ENCODE results near the gene RORB.

Gene RORB

DNA sequence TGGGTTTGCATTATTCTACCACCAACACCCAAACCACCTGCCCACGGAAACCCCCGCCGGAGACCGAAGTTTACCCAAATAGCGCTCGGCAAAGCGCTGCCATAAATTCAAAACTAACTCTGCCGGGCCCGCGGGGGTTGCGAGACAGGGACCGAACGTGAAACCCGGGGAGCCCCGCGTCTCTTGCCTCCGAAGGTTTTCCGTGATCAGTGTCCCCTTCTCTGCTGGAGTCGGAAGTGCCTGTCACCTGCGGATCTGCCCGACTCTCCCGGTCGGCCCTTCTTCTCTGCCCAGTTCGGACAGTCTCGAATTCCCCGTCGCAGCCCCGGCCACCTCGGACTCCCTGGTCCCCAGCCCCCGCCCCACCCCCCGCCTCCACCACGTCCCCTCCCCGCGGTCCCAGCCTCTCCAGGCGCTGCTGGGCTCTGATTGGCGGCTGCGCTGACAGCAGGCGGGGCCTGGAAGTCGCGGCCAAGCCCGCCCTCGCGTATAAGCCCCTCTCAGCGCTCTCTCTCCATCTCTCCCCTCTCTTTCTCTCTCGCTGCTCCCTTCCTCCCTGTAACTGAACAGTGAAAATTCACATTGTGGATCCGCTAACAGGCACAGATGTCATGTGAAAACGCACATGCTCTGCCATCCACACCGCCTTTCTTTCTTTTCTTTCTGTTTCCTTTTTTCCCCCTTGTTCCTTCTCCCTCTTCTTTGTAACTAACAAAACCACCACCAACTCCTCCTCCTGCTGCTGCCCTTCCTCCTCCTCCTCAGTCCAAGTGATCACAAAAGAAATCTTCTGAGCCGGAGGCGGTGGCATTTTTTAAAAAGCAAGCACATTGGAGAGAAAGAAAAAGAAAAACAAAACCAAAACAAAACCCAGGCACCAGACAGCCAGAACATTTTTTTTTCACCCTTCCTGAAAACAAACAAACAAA, at the start of gene RORB:
TSS of gene RORB (plus strand) at position 517 of the 929 bp plus-strand sequence. CDS start 642 bp downstream, outside the sequence.
- DNase-seq, result no peak

DNA sequence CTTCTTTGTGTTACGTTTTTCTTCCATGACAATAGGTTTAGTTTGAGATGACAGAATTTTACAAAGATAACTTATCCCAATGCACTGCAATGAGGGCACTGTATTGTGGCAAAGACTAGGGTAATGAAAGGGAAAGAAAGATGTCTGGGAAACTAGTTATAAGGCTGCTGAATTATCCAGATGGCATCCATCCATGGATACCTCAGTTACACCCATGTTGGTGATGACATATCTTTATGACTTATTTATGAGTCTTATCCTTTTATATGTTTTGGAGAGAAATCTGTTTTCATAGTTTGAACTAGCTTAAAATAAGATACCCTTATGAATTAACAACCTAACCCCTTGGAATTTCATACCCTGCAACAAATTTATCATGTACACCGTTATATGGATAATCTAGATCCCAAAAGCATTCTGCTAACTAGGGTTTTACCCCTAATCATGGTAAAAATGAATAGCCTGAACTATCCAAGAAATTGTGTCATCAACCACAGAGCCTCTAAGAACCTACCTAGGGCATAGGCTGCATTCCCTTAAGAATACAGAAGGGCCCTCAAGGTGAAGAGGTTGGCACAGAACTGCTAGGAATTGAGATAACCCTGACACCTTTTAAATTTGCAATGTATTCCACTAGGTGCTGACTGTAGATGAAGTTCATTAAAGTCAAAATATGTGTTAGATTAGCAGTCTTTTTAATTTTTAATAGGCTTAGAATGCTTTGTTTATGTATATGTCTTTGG, 49.5 kb upstream of the RORB start:
- DNase-seq, result no peak

DNA sequence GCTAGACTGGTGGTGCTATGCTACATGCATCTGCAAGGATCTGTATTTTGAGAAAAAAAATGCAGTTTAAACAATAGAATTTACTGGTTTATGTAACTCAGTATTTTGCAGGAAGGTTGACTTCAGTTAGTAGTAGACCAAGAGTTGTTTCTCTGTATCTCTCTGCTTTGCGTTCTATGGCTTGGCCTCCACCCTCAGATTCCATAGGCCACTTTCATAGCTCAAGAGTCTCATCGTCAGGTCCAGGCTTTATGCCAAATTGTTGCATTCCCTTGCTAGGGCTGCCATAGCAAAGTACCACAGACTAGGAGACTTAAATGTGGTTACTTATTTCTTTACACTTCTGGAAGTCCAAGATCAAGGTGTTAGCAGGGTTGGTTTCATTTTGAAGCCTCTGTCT, 48.1 kb upstream of the RORB start:
- DNase-seq, result no peak

DNA sequence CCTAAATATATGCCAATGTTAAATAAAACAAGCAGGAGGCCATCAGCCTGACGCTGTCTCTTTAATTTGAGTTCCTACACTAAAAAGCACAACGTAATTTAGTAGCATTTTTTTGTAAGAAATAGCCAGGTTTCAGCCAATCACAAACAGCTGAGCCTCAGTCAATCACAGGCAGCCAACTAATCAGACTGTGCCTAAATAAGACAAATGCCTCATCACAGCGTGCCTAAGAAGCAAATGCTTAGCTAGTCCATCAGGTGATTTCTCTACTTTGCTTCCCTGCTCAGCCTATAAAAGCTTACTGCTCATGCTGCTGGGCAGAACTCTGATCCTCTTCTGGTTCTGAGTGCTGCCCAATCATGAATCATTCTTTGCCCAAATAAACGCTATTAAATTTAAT, 38.3 kb upstream of the RORB start:
- no peak for DNase-seq

DNA sequence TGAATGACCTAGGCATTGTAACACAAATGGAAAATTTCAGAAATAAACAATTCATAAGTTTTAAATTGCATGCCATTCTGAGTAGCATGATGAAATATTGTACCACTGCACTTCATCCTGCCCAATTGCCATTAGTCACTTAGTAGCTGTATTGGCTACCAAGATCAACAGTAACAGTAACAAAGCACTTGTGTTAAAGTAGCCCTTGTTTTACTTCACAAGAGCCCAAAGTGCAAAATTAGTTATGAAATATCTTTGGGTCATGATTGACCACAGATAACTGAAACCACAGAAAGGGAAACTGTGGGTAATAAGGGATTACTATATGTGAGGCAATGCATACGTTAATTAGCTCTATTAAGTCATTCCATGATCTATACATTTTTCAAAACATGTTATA, 33.3 kb upstream of the RORB start:
- DNase-seq, result no peak

DNA sequence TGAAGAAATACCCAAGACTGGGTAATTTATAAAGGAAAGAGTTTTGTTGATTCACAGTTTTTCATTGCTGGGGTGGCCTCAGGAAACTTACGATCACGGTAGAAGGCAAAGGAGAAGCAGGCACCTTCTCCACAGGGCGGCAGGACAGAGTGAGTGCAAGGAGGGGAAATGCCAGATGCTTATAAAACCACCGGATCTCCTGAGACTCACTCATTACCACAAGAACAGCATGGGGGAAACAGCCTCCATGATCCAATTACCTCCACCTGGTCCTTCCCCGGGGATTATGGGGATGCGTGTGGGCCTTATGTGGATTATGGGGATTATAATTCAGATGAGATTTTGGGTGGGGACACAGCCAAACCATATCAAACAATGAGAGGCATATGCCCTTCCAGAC, 18.5 kb upstream of the RORB start:
- no peak for DNase-seq

DNA sequence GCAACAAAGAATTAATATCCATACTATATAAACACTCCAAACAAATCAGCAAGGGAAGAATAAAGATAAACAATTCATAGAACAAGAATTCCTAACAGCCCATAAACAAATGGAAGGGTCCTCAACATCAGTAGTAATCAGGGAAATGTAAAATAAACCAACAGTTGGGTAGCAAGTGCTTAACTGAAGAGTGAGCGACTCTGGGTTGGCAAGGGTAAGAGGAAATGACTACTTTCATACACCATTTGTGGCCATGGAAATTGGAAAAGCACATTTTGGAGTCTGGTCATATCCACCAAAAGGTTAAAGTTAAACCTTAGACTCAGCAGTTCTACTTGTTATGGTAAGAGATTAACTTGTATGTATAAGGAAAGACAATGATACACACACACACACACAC, 17.4 kb upstream of the RORB start:
- DNase-seq, result no peak

DNA sequence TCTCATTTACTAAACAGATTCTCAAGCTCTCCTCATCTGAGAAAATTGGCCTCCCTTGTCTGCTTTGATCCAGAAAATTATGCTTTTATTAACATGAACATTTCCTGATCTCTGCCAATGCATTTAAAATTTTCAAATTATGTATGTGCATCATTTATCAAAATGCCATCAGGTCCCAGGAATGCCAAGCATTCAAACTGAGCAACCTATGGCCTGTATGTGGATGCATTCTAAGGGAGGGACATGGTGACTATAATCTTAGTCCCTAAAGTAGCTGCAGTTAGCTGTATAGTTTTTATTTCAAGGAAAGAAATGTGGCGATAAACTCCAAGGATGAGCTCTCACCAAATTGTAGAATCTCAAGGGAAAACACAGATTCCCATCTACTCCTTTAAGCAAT, 9.7 kb upstream of the RORB start:
- DNase-seq, result no peak

DNA sequence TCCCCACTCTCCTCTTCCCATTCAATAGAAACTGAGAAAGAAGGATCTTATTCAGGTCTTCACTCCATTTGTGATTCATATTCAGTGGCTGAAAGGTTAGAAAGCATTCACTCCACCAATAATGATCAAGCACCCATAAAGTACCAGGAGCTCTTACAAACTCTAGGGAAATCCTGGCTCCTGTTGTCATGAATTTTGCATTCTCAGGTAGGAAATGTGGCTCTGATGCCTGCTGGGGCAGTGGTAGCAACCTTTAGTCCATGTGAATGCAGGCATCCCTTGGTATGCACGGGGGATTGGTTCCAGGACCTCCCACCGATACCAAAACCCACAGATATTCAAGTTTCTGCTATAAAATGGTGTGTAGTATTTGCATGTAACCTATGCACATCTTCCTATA, 3.6 kb upstream of the RORB start:
- DNase-seq, result no peak

DNA sequence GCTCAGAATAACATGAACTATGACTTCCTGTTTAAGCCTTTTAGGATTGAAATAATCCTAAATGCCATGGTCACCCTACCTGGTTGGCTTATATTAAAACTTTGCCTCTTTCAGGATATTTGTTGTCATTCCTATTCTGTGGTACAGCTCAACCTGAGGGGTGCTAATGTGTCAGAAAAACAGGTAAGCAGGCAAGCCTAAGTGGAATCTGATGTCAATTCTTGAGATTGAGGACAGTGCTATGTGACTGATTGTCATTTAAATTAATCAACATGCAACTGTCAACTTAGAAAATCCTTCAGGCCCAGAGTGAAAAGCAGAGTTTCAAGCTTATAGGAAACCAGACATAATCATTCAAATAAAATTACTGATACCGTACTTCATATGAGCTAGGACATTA, 2.6 kb upstream of the RORB start:
- no peak for DNase-seq

DNA sequence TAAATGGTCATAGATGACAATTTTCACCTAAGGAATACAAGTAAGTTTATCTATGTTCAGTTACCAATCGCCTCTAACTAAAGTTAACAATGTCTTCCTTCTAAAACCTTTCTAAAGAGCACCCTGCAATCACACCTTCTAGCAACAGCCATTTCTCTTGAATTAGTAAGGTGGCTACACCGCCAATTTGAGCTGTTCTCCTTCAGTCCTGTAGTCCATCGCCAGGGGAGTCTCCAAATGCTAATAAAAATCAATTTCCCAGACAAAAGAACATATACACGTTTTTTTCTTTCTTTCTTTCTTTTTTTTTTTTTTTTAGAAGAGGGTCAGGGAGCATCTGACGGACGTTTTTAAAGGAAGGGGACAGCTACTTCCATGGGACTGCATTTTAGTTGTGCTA, 729 bp upstream of the RORB start:
- DNase-seq, result no peak

DNA sequence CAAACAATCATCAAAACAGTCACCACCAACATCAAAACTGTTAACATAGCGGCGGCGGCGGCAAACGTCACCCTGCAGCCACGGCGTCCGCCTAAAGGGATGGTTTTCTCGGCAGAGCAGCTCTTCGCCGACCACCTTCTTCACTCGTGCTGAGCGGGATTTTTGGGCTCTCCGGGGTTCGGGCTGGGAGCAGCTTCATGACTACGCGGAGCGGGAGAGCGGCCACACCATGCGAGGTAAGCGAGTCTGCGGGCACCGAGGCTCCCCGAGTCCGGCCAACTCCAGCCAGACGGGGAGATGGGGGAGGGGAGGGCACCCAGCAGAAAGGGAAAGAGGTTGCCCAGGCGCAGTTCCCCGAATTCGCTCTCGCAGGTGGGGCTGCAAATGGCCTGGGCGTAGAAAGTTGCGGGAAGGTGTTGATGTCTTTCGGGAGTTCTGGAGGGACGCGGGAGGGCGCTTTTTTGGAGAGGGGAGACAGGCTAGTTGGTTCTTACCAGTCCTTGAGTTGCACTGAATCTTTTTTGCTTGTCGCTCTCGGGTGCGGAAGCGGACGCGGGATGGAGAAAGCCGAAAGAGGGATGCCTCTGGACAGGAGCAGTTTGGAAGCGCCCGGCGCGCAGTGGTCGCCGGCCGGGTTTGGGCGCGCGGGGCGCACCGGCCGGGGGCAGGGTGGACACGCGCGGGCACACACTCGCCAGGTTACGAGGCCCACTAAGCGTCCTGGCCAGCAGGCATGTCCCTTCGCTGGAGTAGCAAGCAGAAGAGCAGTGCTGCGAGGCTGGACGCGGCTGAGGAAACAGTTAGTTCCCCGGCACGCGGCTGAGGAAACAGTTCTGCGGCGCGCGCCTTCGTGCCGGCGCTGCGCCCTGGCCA, 849 bp downstream of the RORB start:
- DNase-seq, result no peak

DNA sequence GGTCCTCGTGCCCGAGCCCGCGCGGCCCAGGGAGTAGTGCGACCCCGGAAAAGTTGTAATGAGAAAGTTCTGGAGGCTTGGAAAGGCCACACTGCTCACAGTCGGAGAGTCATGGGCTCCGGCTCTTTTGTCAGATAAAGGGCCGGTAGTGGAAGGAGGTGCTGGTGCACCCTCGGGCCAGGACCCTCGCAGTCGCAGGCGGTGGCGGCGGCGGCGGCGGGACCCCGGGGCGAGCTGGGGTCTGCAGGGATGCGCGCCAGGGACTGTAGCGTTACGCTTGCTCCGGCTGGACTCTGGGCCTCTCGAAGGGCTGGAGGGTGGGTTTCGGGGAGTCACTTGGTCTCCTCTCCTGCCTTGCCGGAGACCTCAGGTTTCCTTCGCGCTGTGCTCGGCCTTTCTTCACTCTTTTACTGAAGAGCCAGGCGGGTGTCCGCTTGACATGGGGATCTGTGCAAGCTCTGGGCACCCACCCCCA, 1.5 kb downstream of the RORB start:
- no peak for DNase-seq

DNA sequence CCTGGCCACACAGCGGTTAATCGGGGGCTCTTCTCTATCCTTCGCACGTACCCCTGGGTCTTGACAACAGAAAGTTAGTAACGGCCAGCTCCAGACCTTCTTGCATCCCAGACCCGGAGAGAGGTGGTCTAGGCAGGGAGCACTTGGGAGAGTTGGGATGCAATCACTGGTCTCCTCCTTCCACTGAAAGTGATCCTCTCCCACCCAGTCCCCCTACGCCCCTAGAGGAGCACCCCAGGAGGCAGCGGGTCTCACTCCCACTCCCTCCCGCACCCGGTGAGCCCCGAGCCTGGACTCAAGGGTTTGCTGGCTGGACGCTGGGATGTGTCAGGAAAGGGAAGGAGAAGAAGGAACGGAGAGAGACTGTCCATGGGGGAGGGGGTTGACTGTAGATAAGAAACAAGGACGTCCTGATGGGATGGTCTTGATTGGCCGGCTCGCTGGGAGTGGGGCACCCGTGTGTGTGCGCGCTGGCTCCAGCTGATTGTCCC, 2.0 kb downstream of the RORB start:
- no peak for DNase-seq

DNA sequence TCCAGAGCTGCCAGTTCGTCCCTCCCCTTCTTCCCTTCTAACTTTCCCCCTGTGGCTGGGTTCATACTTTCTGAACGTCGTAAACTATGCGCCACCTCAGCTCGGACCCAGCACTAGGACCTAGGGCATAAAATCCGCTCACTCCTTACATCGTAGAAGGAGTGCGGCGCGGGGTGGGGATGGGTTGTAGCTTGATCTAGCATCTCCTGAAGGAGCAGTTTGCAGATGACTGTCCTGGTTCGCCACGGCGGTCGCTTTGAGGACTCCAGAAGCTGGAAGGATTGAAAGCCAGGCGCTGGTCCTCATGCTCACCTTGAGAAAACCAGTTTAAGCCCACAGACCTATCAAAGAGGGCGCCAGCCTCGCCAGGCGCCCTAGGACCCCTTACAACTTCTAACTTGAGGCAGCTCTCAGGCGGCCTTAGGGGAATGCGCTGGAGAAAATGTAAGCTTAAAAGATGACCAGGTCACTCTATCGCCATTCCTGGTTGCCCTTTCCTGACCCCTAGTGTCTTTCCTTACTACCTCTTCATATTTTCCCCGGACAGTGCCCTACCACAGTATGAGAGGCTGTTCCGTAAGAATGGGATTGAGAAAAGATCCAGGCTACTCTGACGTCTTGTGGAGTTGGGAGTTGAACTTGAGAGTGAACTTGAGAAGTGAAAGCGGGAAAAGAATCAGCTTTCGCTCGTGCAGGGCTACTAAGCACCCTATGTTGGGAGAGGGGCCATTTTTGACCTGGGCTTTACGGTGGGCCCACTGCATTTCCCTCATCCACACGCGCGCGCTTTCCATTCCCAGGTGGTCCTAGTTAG, 2.8 kb downstream of the RORB start:
- no peak for DNase-seq

DNA sequence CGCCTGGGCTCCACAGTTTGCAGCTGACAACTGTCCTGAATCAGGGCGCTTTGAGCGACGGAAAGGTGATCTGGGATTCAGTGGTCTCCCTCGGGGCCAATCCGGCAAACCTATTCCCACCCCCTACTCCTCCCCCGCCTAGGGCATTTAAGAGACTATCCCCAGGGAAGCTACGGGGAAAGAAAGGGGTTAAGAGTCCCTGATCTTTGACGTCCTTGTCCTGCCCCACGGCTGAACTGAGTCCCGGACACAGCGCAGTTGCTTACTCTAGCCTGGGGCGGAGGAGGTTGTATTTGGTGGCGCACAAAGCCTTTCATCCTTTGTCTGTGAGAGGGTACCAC, 3.4 kb downstream of the RORB start:
- DNase-seq, result no peak

DNA sequence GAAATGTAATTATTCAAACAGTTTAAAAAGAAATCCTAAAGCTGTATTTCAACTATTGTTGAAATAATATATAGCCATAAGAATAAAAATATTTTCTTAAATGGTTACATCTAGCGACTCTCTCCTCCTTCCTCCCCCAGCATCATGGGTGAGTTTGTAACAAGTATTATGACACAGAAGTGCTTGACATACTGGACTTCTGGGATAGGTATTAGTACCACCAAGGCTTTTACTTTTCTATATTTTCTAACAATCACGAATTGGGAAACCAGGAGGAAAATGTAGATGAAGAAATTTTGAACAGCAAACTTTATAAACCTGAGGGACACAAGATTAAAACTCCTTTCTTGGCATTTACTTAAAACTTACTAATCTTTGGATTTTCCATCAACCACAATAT, 4.4 kb downstream of the RORB start:
- no peak for DNase-seq

DNA sequence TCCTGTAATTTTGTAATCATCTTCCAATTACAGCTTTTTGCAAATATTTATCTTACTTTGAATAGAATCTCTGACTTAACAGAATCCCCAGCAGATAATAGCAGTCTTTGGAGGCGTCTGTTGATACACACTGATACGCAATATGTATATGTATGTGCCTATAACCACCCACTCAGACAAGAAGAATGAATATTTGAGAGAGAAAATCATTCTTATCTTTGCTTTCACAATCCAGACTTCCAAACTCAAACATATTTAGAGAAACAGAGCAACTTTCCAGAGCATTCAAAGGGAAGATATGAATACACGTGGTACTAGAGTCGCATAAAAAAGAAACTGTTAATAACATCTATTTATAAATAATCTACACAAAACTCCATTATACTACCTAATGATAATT, 6.1 kb downstream of the RORB start:
- DNase-seq, result no peak

DNA sequence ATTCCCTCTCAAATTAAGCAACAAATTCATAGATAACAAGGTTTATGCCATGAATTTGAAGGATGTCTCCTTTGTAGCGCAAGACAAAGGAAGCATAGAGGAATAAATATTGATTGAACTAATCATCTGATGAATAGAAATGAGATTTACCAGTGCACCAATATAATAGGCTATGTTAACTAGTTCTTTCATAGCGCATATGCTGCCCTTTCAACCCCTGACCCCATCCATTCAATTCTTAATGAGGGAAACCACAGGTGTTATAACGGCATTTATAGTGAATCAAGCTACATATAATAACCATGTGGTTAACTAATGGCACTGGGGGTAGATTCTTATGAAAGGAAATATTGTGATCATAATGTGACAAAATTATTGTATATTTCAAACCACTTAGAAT, 6.5 kb downstream of the RORB start:
- no peak for DNase-seq

DNA sequence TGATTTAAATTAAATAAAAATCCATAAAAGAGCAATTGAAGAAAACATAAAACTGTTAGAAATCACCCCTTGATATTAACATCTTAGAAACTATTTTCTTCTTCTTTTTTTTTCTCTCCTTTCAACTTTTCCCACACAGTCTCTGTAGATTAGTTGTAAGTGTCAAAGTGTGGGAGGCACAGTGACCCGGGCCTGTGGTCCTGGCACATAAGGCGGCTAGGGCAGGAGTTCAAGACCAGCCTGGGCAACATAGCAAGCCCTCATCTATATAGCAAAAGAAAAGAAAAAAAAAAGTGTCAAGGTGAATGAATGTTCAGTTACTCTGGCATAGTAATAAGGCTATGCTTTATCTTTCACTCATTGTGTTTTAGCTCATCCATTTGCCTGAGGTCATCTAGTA, 14.2 kb downstream of the RORB start:
- DNase-seq, result no peak

DNA sequence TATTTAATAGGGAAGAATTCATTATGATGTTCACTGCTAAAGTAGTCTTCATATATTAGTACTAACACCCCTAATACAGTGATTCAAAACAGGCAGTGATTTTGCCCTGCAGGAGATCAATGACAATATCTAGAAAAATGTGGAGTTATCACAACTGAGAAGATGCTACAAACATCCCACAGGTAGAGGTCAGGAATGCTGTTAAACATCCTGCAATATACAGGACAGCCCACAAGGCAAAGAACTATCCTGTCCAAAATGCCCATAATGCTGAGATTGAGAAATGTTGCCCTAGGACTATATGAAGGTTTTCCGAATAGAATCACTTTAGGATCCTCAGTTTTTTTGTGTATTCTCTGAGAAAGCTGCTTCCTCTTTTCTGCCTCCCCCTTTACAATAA, 15.3 kb downstream of the RORB start:
- no peak for DNase-seq

DNA sequence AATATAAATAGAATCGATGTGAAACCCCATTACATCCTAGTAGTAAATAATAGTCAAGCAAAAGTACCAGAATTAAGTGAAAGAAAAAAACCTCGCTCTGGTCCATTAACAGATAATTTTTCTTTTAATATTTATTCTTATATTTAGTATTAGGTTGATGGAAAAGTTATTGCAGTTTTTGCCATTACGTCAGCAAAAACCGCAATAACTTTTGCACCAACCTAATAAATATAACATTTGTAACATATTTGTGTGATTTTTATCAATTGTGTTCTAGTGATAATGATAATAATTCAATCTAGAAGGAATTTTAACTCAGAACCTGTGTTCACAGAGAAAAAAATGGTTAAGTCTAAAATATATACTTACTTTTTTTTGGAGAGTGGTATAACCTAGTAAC, 16.1 kb downstream of the RORB start:
- no peak for DNase-seq
